Osteoblast (primary cell): Measurements from ENCODE around the gene TANK. TPM values are rescaled to one million over a fixed set of nuclear protein-coding genes. Genes with fewer than 3 reads are reported as not detected.

Experiments used
- DNase-seq: peaks from one replicate; pipeline ENCODE4 v3.0.0; 2011; ENCODE audit warnings: low spot score, mixed read lengths; ENCODE audit not compliant: insufficient read length; ENCODE audit errors: missing footprints
- H2AFZ ChIP-seq: 2 replicates; pipeline ENCODE4 v1.6.0; 2011; ENCODE audit warnings: mild to moderate bottlenecking, low read length
- H3K27ac ChIP-seq: 2 replicates; pipeline ENCODE4 v1.5.1; 2011; ENCODE audit warnings: mild to moderate bottlenecking, low read depth, low read length, moderate library complexity
- H3K27me3 ChIP-seq: 2 replicates; pipeline ENCODE4 v1.6.0; 2012; ENCODE audit warnings: mild to moderate bottlenecking, control low read depth, inconsistent platforms, low read length, moderate library complexity; ENCODE audit not compliant: insufficient read depth
- H3K36me3 ChIP-seq: 2 replicates; pipeline ENCODE4 v1.5.1; 2011; ENCODE audit warnings: mild to moderate bottlenecking, low read length, control low read depth, moderate library complexity; ENCODE audit not compliant: insufficient read depth
- H3K4me1 ChIP-seq: 2 replicates; pipeline ENCODE4 v1.5.1; 2011; ENCODE audit warnings: mild to moderate bottlenecking, low read length, control low read depth, moderate library complexity; ENCODE audit not compliant: insufficient read depth
- H3K4me2 ChIP-seq: 2 replicates; pipeline ENCODE4 v1.6.0; 2011; ENCODE audit warnings: mild to moderate bottlenecking, low read length; ENCODE audit not compliant: insufficient read depth
- H3K4me3 ChIP-seq: fragments of 200-600 bp; sonication (generic); 3 replicates; pipeline ENCODE4 v1.5.1; 2012; ENCODE audit warnings: mild to moderate bottlenecking, low read length, inconsistent platforms; ENCODE audit not compliant: insufficient read depth
- H3K79me2 ChIP-seq: 2 replicates; pipeline ENCODE4 v1.6.0; 2012; ENCODE audit warnings: mild to moderate bottlenecking, low read length, control low read depth, inconsistent platforms; ENCODE audit not compliant: insufficient read depth
- H3K9me3 ChIP-seq: 2 replicates; pipeline ENCODE4 v1.5.1; 2011; ENCODE audit warnings: low read depth, low read length, control low read depth
- H4K20me1 ChIP-seq: 2 replicates; pipeline ENCODE4 v1.6.0; 2012; ENCODE audit warnings: mild to moderate bottlenecking, low read length, control low read depth; ENCODE audit not compliant: insufficient read depth
- CTCF ChIP-seq: IDR thresholded peaks from 2 replicates; pipeline ENCODE4 v1.5.1; 2011; ENCODE audit warnings: mild to moderate bottlenecking, low read depth, low read length, moderate library complexity; ENCODE audit errors: extremely low read depth
- total RNA-seq: library from RNA; depleted of rRNA; stranded (reverse); fragments of >200 nt; gene quantifications from 2 replicates; pipeline ENCODE4 v1.2.3, GENCODE V29; 2012

The TANK gene
- total RNA-seq, 1 donor, result 127 TPM

DNA sequence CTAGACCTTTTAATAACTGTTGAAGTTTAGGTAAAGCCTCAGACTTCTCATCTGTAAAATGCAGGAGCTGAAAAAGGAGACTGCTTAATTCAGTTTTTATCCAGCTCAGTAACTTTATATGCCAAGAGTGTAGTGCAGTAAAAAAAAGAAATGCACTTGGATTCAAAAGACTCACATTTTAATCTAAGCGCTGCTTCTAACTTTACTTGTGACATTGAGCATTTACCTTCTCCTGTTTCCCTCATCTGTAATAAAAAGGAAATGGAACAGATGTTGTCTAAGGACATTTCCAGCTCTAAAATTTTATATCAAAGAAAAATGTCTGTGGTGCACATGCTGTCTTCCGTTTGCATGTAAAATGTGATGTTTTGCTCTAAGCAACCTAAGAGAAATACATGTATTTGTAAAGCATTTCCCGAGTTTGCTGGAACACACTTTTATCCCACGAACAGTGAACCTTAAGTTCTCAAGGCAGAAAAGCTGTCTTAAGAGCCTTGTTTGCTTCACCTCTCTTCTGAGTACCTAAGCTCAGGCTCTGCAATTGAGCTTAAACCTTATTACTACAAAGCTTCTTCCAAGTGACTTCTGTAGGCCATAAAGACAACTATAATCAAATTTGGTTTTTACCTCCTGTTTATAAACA is 24.2 kb upstream of the TANK start:
- H3K27ac ChIP-seq, result peak overlapping the region; percentile 0
- no peak overlapping the region for H3K4me3 ChIP-seq
- H3K79me2 ChIP-seq, result no peaks in the 10 kb centered on the region
- H2AFZ ChIP-seq, result peak overlapping the region; percentile 48
- TF ChIP-seq CTCF, result no peak
- H3K27me3 ChIP-seq, result no peaks in the 10 kb centered on the region
- peaks cover 37% of the 10 kb centered on the region for H3K4me1 ChIP-seq
- no peaks in the 10 kb centered on the region for H4K20me1 ChIP-seq
- no peak for DNase-seq
- peak overlapping the region; percentile 4 for H3K4me2 ChIP-seq
- no peaks in the 10 kb centered on the region for H3K9me3 ChIP-seq
- H3K36me3 ChIP-seq, result no peaks in the 10 kb centered on the region

- Histone ChIP-seq H3K9me3 (no peaks in the 10 kb centered on the region), H3K36me3 (no peaks in the 10 kb centered on the region), H2AFZ (peak overlapping the region; percentile 48), H3K4me2 (no peak overlapping the region), H3K79me2 (no peaks in the 10 kb centered on the region), H3K27ac (peak overlapping the region; percentile 10), H3K4me3 (no peak overlapping the region), H3K27me3 (no peaks in the 10 kb centered on the region), H4K20me1 (no peaks in the 10 kb centered on the region), H3K4me1 (peaks cover 37% of the 10 kb centered on the region)
- no peak for DNase-seq
- TF ChIP-seq CTCF, result no peak
Measured at GRCh38 chr2:161136696-161137324, 23.4 kb upstream of the TANK start.

DNA sequence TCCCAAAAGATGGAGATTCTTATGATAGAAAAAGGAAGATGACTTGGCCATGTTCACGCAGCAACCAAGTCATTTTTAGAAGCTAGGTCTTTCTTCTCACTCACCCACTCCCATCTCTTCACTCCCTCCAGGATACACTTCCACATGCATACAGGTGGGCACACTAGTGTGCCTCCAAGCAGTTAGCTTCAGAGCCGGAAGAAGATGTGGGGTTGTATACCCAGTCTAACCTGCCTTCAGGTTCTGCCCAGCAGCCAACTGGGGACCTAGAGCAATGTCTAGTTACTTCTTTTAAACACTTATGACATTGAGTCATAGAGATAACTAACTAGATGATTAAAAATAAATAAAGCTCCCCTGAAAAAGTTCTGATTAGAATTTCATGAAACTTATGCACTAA is 21.8 kb upstream of the TANK start:
- no peak for DNase-seq
- H3K27ac ChIP-seq, result no peak overlapping the region
- H3K36me3 ChIP-seq, result no peaks in the 10 kb centered on the region
- H3K4me2 ChIP-seq, result no peak overlapping the region
- H3K79me2 ChIP-seq, result no peaks in the 10 kb centered on the region
- H3K9me3 ChIP-seq, result no peaks in the 10 kb centered on the region
- no peaks in the 10 kb centered on the region for H3K27me3 ChIP-seq
- H3K4me3 ChIP-seq, result no peak overlapping the region
- no peak for TF ChIP-seq CTCF
- no peaks in the 10 kb centered on the region for H4K20me1 ChIP-seq
- H2AFZ ChIP-seq, result no peak overlapping the region
- peaks cover 37% of the 10 kb centered on the region for H3K4me1 ChIP-seq

GRCh38 chr2:161139098-161139987 is 20.9 kb upstream of the TANK start:
- H2AFZ ChIP-seq, result no peak overlapping the region
- H3K4me1 ChIP-seq, result peaks cover 37% of the 10 kb centered on the region
- H3K4me2 ChIP-seq, result peak overlapping the region; percentile 34
- no peaks in the 10 kb centered on the region for H4K20me1 ChIP-seq
- peak overlapping the region; percentile 47 for H3K27ac ChIP-seq
- H3K79me2 ChIP-seq, result no peaks in the 10 kb centered on the region
- no peaks in the 10 kb centered on the region for H3K36me3 ChIP-seq
- no peak for TF ChIP-seq CTCF
- no peak overlapping the region for H3K4me3 ChIP-seq
- H3K9me3 ChIP-seq, result no peaks in the 10 kb centered on the region
- peak; percentile 43 for DNase-seq
- H3K27me3 ChIP-seq, result no peaks in the 10 kb centered on the region
